ENCODE results near the gene NEBL.

DNA sequence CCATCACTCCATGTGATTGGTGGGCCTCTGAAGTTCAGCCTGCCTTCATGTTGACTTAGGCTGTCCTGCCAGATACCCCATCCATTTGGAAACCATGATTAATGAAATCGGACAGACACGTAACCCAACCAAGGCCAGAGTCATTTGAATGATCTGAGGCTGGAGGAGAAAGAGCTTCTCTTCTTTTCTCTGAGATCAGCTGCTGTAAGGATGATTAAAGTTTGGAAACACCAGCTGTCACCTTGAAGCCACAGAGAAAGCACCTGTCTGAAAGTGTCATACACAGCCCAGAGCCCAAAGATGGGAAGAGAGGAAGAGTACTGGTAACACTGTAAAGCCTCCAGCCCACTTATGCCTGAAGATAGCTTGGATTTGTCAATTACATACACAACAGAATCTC lies 22.9 kb downstream of the NEBL start:
- TF ChIP-seq, protein P1, sequence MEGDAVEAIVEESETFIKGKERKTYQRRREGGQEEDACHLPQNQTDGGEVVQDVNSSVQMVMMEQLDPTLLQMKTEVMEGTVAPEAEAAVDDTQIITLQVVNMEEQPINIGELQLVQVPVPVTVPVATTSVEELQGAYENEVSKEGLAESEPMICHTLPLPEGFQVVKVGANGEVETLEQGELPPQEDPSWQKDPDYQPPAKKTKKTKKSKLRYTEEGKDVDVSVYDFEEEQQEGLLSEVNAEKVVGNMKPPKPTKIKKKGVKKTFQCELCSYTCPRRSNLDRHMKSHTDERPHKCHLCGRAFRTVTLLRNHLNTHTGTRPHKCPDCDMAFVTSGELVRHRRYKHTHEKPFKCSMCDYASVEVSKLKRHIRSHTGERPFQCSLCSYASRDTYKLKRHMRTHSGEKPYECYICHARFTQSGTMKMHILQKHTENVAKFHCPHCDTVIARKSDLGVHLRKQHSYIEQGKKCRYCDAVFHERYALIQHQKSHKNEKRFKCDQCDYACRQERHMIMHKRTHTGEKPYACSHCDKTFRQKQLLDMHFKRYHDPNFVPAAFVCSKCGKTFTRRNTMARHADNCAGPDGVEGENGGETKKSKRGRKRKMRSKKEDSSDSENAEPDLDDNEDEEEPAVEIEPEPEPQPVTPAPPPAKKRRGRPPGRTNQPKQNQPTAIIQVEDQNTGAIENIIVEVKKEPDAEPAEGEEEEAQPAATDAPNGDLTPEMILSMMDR (conservative IDR thresholded peaks at IDR 0.05 in 1 of 2, IDR thresholded peaks at IDR 0.05 in 1 of 2; ENCODE audit: extremely low read depth in 1 of 2, insufficient read depth in 1 of 2, low read depth in 1 of 2, low read length in 2 of 2), result no peak
- no peak for TF ChIP-seq EZH2 (IDR thresholded peaks at IDR 0.05; ENCODE audit: borderline replicate concordance, low read length)
